ENCODE data around the gene ADGRD1.

GRCh38 chr12:130956009-130956408 is 2.3 kb downstream of the ADGRD1 start:
- TF ChIP-seq GATA2 (IDR thresholded peaks at IDR 0.05; ENCODE audit: low read depth, low read length) = no peak
- TF ChIP-seq GATA3 (IDR thresholded peaks at IDR 0.05; ENCODE audit: low read depth, low read length) = no peak

Data from SH-SY5Y (cell line).